ENCODE results near the gene GPR153. TPM values are rescaled to one million over a fixed set of nuclear protein-coding genes. Genes with fewer than 3 reads are reported as not detected.
"Not testable (repeated sequence)": the region's sequence is repeated elsewhere in the genome, so short reads cannot be mapped to it uniquely, and the experiment has no call there.

The GPR153 gene
- total RNA-seq, 2 experiments from 2014 or later: 3.9 to 4.4 TPM

DNA sequence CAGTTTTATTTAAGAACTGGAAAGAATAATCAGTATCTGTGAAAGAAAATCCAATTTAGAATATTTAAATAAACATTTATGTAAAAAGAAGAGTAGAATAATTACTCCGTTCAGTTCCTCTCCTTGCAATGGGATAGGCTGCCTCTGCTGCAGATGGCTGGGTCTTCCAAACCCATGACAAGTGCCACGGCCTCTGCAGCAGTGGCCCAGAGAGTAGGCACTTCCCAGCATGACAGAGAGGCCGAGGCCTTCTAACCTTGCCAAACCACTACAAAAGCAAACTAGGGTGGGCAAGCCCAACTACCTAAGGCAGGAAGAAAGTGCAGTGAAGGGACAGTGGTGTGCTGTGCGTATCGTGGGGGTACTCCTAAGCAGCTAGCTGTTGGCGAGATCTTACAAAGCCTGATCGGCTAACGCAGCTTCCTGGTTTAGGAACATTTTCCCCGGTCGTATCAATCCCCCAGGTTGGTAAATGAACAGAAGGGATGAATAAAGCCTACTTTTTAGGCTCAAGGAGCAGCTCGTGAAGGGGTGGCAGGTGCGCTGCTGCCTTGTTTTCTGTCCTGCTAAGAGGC is 39.6 kb downstream of the GPR153 start:
- CTCF ChIA-PET: no interaction called here
- H3K36me3 Mint-ChIP-seq (ENCODE audit: low read depth): peaks cover 46% of the 10 kb centered on the region
- H3K27ac Mint-ChIP-seq: no peak overlapping the region
- no peak for DNase-seq
- H3K27me3 Mint-ChIP-seq: no peaks in the 10 kb centered on the region
- H3K4me1 Mint-ChIP-seq: peaks cover 12% of the 10 kb centered on the region
- no peaks in the 10 kb centered on the region for H3K9me3 Mint-ChIP-seq
- POLR2A ChIA-PET: interaction anchor here (1.3 kb wide), 1 partner anchor 14 kb away, joined by 3 read pairs; the partner anchor contains the start of gene ICMT
- H3K4me3 Mint-ChIP-seq: no peak overlapping the region

DNA sequence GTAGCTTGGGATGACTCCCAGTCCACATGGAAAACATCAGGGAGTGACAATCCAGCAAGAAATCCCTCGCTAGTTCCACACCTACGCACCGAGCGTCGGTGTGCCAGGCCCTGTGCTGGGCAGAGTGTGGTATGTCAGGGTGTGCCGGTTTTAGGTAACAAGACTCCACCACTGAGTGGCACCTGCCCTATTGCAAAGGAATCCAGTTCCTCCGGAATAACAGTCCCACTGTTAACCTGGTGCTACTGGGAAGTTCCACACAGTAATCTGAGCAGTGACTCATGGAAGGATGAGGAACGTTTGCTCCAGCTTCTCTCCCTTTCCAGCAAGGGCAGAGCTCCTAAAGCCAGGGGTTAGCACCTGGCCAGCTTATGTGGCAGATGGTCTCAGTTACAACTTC is 40.7 kb downstream of the GPR153 start:
- Mint-ChIP-seq H3K4me1 (peaks cover 11% of the 10 kb centered on the region), H3K4me3 (no peak overlapping the region), H3K9me3 (no peaks in the 10 kb centered on the region), H3K27me3 (no peaks in the 10 kb centered on the region), H3K36me3 (ENCODE audit: low read depth) (peaks cover 36% of the 10 kb centered on the region), H3K27ac (no peak overlapping the region)
- no peak for DNase-seq
- CTCF ChIA-PET: no interaction called here
- POLR2A ChIA-PET: interaction anchor here (0.9 kb wide), 2 partner anchors 14 to 15 kb away, joined by 3 read pairs; no protein-coding TSS in a partner anchor

DNA sequence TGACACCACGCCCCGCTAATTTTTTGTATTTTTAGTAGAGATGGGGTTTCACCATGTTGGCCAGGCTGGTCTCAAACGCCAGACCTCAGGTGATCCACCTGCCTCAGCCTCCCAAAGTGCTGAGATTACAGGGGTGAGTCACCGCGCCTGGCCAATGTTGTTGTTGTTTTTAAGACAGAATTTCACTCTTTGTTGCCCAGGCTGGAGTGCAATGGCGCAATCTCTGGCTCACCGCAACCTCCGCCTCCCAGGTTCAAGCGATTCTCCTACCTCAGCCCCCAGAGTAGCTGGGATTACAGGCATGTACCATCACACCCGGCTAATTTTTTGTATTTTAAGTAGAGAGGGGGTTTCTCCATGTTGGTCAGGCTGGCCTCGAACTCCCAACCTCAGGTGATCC is 41.3 kb downstream of the GPR153 start:
- Mint-ChIP-seq H3K36me3 (ENCODE audit: low read depth) (peaks cover 30% of the 10 kb centered on the region), H3K4me1 (peaks cover 11% of the 10 kb centered on the region)
- H3K27me3 Mint-ChIP-seq, H3K27ac Mint-ChIP-seq, CTCF ChIA-PET, DNase-seq, H3K4me3 Mint-ChIP-seq, H3K9me3 Mint-ChIP-seq: not testable (repeated sequence)
- POLR2A ChIA-PET: interaction anchor here (0.9 kb wide), 2 partner anchors 13 to 15 kb away, joined by 3 read pairs; no protein-coding TSS in a partner anchor

GRCh38 chr1:6218375-6219164 is 42.3 kb downstream of the GPR153 start:
- CTCF ChIA-PET: interaction anchor here (0.9 kb wide), 1 partner anchor 10 kb away, joined by 3 read pairs; no protein-coding TSS in a partner anchor
- peaks cover 7% of the 10 kb centered on the region for H3K4me1 Mint-ChIP-seq
- H3K36me3 Mint-ChIP-seq (ENCODE audit: low read depth): peaks cover 19% of the 10 kb centered on the region
- no peak for DNase-seq
- H3K27ac Mint-ChIP-seq: no peak overlapping the region
- H3K9me3 Mint-ChIP-seq: no peaks in the 10 kb centered on the region
- H3K4me3 Mint-ChIP-seq: no peak overlapping the region
- POLR2A ChIA-PET: interaction anchor here (1.0 to 1.1 kb wide), 2 partner anchors 16 to 1543 kb away, joined by 3 read pairs; no protein-coding TSS in a partner anchor
- H3K27me3 Mint-ChIP-seq: no peaks in the 10 kb centered on the region

DNA sequence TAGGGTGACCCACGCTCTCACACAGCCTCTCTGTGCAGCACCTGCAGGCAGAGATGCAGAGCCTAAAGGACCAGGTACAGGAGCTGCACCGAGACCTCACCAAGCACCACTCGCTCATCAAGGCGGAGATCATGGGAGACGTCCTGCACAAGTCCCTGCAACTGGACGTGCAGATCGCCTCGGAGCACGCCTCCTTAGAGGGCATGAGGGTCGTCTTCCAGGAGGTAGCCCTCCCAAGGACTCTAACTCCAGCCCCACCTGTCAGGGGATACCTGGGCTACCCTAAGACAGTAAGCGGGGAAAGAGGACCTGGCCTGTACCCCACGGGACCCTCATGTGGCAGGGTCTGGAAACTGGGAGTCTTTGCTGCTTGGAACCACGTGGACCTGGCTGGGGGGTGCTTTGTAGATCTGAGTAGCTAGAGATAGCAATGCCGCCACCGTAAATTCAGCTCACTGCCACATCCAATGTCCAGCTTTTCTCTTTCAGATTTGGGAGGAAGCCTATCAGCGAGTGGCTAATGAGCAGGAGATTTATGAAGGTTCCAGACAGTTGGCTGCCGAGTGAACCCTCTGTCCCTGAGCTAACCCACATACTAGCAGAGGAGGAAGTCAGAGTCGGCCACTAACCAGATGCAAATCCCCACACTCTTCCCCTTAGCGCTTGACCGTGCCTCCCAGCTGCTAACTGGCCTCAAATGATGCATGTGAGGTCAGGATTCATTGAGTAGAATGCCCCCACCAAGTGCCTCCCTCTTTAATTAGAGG is 48.5 kb downstream of the GPR153 start:
- Mint-ChIP-seq H3K4me1 (peaks cover 12% of the 10 kb centered on the region), H3K36me3 (ENCODE audit: low read depth) (no peaks in the 10 kb centered on the region), H3K4me3 (no peak overlapping the region), H3K9me3 (no peaks in the 10 kb centered on the region), H3K27ac (no peak overlapping the region), H3K27me3 (peaks cover 3% of the 10 kb centered on the region)
- DNase-seq: no peak
- ChIA-PET CTCF (interaction anchor here (0.8 to 1.0 kb wide), 2 partner anchors 8 to 28 kb away, joined by 3 read pairs; no protein-coding TSS in a partner anchor), POLR2A (interaction anchor here (0.7 kb wide), 1 partner anchor 25 kb away, joined by 3 read pairs; no protein-coding TSS in a partner anchor)

GRCh38 chr1:6211731-6212130 is 49.2 kb downstream of the GPR153 start:
- POLR2A ChIA-PET: no interaction called here
- peaks cover 15% of the 10 kb centered on the region for H3K4me1 Mint-ChIP-seq
- no peaks in the 10 kb centered on the region for H3K36me3 Mint-ChIP-seq (ENCODE audit: low read depth)
- no peaks in the 10 kb centered on the region for H3K9me3 Mint-ChIP-seq
- no peak overlapping the region for H3K27ac Mint-ChIP-seq
- H3K4me3 Mint-ChIP-seq: no peak overlapping the region
- peaks cover 6% of the 10 kb centered on the region for H3K27me3 Mint-ChIP-seq
- no peak for DNase-seq
- CTCF ChIA-PET: no interaction called here

DNA sequence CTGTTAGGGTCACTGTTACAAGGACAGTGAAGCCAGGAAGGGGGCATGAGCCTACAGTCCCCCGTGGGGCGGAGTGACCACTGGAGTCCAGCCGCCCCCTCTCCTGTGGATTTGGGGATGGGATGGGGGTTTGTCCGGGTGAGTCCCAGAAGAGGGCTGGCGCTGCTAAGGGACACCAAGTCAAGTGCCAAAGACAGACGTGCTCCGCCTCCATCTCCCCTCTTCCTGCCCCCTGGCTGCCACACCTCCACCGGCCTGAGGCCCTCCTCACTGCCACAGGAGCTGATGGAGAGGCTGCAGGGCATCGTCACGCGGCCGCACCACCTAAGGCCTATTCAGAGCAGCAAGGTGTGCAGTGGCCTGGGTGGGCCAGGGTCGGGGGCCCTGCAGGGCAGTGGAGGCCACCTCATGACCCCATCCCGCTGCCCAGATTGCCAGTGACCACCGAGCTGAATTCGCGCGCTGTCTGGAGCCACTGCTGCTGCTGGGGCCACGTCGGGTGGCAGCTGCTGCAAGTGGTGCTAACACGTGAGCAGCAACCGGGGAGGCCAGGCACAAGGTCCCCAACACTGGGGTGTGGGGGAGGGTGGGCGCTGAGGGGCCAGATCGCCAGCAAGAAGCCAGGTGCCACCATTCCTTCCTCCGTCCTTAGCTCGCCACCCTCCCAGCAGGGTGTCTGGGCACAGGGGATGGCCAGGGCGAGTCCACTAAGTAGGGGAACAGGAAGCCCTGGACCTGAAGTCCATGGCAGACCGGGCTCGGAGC is 50.1 kb downstream of the GPR153 start:
- ChIA-PET POLR2A (interaction anchor here (1.0 kb wide), 1 partner anchor 25 kb away, joined by 3 read pairs; the partner anchor contains the start of gene ICMT), CTCF (interaction anchor here (0.9 kb wide), 1 partner anchor 32 kb away, joined by 3 read pairs; no protein-coding TSS in a partner anchor)
- no peak for DNase-seq
- Mint-ChIP-seq H3K4me1 (peaks cover 17% of the 10 kb centered on the region), H3K36me3 (ENCODE audit: low read depth) (no peaks in the 10 kb centered on the region), H3K4me3 (no peak overlapping the region), H3K27me3 (peaks cover 9% of the 10 kb centered on the region), H3K27ac (no peak overlapping the region), H3K9me3 (no peaks in the 10 kb centered on the region)

- ChIA-PET POLR2A (interaction anchor here (1.0 kb wide), 1 partner anchor 26 kb away, joined by 3 read pairs; the partner anchor contains the start of gene ICMT), CTCF (interaction anchor here (0.9 to 1.7 kb wide), 2 partner anchors 12 to 33 kb away, joined by 3 to 9 read pairs; no protein-coding TSS in a partner anchor)
- Mint-ChIP-seq H3K27me3 (peaks cover 9% of the 10 kb centered on the region), H3K4me3 (no peak overlapping the region), H3K4me1 (peaks cover 20% of the 10 kb centered on the region), H3K9me3 (no peaks in the 10 kb centered on the region), H3K27ac (no peak overlapping the region), H3K36me3 (ENCODE audit: low read depth) (no peaks in the 10 kb centered on the region)
- no peak for DNase-seq
Observed at GRCh38 chr1:6209661-6210580, 51.0 kb downstream of the GPR153 start.

- ChIA-PET CTCF (interaction anchor here (0.8 to 1.7 kb wide), 2 partner anchors 9 to 11 kb away, joined by 3 to 9 read pairs; no protein-coding TSS in a partner anchor), POLR2A (interaction anchor here (1.0 kb wide), 1 partner anchor 11 kb away, joined by 5 read pairs; no protein-coding TSS in a partner anchor)
Observed at GRCh38 chr1:6208723-6209660, 51.9 kb downstream of the GPR153 start.

DNA sequence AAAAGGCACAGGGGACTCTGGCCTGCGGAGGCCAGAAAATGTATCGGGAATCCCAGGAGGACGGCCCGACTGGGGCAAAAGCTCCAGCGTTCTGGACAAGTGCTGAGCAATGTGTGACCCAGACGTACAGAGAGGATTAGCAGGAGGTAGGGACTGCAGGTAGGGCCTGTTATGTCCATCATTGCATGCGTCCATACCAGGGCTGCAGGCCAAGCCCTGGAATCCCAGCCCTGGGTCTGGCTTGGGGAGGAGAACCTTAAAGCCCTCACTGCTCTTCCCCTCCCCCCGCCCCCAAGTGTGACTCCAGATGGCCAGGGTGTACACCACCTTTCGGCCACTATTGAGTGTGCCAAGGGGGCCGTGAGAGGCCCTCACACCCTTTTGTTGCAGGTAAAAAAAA is 53.0 kb downstream of the GPR153 start:
- CTCF ChIA-PET: interaction anchor here (0.8 to 1.7 kb wide), 2 partner anchors 10 kb away, joined by 3 to 9 read pairs; no protein-coding TSS in a partner anchor

More at GRCh38 chr1:6208723-6209660, 51.9 kb downstream of the GPR153 start:
- H3K9me3 Mint-ChIP-seq: no peaks in the 10 kb centered on the region
- H3K4me1 Mint-ChIP-seq: peaks cover 24% of the 10 kb centered on the region
- H3K36me3 Mint-ChIP-seq (ENCODE audit: low read depth): no peaks in the 10 kb centered on the region
- H3K27ac Mint-ChIP-seq: no peak overlapping the region
- H3K27me3 Mint-ChIP-seq: peaks cover 9% of the 10 kb centered on the region
- peak overlapping the region; percentile 32 for H3K4me3 Mint-ChIP-seq
- DNase-seq: peak; percentile 31

More for the DNA sequence above, 53.0 kb downstream of the GPR153 start:
- H3K4me1 Mint-ChIP-seq: peaks cover 24% of the 10 kb centered on the region
- no peak overlapping the region for H3K4me3 Mint-ChIP-seq
- POLR2A ChIA-PET: interaction anchor here (1.0 kb wide), 1 partner anchor 10 kb away, joined by 5 read pairs; no protein-coding TSS in a partner anchor
- no peak overlapping the region for H3K27ac Mint-ChIP-seq
- no peak for DNase-seq
- H3K27me3 Mint-ChIP-seq: peaks cover 9% of the 10 kb centered on the region
- no peaks in the 10 kb centered on the region for H3K36me3 Mint-ChIP-seq (ENCODE audit: low read depth)
- no peaks in the 10 kb centered on the region for H3K9me3 Mint-ChIP-seq
